Measurements from ENCODE around the gene C20orf173.
"Not testable (repeated sequence)": the region's sequence is repeated elsewhere in the genome, so short reads cannot be mapped to it uniquely, and the experiment has no call there.

C20orf173 gene

DNA sequence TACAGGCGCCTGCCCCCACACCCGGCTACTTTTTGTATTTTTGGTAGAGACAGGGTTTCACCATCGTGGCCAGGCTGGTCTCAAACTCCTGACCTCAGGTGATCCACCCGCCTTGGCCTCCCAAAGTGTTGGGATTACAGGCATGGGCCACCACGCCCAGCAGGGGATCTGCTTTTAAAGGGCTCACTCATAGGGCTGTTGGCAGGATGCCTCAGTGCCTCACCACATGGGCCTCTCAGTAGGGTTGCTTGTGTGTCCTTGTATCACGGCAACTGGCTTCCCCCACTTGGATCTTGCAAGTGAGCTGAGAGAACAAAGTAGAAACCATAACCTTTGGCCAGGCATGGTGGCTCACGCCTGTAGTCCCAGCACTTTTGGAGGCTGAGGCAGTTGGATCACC, 15.5 kb upstream of the C20orf173 start:
- not testable (repeated sequence) for DNase-seq (ENCODE audit: low spot score)

DNA sequence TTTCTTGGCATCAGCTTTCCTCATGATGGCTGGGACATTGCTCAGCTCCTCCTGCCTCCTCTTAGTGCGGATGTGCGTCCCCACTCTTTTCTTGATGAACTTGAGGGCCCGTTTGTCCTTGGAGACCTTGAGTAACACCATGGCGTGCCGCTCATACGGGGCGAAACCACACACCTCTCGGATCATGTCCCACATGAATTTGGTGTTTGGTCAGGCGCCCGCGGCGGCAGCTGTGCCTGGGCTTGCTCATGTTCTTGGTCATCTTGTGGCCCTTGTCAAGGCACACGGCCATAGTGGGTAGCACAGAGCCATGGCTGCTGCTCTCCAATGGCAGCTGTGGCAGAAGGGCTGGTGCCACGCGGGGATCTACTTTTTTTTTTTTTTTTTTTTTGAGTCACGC, 15.0 kb upstream of the C20orf173 start:
- no peak for DNase-seq (ENCODE audit: low spot score)

DNA sequence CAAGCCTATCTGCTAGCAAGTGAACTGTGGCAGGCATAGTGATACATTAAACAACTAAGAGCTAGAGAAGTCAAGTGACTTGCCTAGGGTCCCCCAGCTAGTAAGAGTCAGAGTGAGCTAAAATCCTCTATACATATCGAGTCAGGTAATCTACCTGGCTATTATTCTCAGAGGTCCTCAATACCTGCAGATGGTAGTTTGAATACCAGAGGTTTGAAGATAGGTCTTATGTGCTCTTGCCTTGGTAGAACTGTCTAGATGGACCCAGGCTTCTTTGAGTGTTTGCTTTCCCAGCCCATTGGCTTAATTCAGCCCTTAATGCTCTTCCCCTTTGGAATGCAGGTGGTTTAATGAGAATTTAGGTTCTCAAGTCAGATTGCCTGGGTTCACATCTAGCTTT, 13.5 kb upstream of the C20orf173 start:
- DNase-seq (ENCODE audit: low spot score), result no peak

DNA sequence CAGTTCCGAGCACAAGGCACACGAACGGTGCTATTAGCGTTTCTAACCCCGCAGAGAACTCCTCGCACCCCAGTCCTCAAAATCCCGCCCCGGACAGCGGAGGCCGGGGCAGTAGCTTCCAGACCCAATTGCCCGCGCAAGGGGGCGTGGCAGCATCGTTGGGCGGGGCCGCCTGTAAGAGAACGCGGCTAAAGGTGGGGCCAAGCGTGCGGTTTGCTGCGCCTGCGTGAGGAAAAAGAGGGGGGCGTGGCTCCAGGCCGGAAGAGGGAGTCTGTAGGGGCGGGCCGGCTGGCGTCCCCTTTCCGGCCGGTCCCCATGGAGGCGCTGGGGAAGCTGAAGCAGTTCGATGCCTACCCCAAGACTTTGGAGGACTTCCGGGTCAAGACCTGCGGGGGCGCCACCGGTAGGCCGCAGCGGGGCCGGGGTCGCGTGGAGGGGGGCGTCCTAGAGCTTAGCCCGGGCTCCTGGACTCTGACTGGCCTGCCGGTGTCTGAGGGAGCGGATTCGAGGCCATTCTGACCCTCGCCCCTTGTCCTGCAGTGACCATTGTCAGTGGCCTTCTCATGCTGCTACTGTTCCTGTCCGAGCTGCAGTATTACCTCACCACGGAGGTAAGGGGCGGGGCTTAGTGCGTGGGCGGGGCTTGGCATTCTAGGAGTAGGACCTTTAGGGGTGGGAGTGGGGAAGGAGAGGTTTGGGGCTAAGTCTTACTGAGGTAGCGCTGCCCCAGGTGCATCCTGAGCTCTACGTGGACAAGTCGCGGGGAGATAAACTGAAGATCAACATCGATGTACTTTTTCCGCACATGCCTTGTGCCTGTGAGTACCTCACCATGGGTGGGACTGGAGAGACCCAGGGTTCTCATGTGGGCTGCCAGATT, 12.6 kb upstream of the C20orf173 start, which contains the start of gene ERGIC3:
TSS of gene ERGIC3 (plus strand) at position 296 of the 880 bp plus-strand sequence. CDS start at position 316, 20 bp downstream.
- DNase-seq (ENCODE audit: low spot score), result peak; percentile 90

DNA sequence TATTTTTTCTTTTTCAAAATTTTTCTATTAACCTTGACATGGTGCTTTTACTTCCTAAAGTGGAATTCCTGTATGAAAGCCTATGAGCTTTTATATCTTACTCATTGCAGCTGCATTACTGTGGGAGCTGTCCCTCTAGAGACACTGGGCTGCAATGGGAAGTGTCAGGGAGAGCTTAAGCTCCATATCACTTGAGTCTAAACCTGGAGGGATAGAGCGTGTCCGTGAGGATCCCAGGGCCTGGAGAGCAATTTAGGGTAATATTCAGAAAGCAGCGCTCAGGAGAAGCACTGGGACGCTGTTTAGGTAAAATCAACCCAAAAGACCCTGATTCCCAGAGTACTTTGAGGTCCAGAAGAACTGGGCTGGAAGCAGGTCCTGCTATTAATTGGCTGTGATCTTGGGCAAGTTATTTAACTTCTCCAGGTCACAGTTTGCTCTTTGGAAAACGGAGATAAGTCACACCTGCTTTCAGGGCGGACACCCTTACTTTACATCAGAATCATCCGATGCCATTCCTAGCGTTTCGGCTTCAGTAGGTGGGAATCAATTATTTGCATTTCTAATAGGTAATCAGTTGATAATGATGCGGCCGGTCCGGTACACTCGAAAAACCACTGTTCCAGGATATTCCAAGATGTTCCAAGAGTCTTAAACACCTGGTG, 11.8 kb upstream of the C20orf173 start:
- DNase-seq (ENCODE audit: low spot score), result no peak

DNA sequence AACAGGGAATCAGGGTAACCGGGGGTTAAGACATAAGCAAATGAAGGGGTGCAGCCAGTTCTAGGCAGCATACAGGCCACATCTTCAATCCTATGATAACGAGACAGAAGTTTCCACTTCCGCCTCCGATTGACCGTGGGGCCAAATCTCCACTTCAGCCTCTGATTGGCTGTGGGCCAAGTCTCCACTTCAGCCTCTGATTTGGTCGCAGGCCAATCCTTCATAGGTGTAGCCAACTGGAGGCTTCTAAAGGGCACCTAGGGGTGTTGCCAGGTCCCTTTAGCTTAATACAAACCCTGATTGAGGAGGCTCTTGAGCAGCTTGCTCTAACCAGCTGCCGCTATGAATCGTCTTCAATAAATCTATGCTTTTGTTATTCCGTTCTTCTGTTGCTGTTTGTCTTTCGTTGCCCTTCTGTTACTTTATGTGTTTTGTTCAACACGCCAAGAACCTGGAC, 10.3 kb upstream of the C20orf173 start:
- DNase-seq (ENCODE audit: low spot score), result no peak

DNA sequence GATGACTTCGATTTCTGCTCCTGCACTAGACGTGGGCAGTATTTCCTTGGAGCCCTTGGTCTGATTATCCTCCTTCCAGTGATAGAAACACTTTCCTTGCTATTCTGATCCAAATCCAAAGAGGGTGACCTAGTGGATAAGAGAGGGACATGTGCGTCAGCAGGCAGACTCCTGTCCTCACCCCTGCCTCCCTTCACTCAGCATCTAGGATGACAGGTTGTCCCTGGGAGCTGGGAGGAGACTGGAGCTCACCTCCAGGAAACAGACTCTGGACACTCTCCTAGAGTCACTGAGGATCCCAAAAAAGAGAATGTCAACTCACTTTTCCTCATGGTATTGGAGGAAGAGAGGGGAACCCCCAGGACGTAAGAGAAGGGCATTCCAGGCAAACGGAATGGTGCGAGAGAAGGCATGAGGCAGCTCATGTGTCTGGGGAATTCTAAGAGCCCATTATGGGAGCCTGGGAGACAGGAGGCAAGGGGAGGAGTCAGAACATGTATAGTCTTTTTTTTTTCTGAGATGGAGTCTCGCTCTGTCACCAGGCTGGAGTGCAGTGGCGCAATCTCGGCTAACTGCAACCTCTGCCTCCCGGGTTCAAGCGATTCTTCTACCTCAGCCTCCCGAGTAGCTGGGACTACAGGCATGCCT, 2.2 kb downstream of the C20orf173 start:
- DNase-seq (ENCODE audit: low spot score), result no peak

DNA sequence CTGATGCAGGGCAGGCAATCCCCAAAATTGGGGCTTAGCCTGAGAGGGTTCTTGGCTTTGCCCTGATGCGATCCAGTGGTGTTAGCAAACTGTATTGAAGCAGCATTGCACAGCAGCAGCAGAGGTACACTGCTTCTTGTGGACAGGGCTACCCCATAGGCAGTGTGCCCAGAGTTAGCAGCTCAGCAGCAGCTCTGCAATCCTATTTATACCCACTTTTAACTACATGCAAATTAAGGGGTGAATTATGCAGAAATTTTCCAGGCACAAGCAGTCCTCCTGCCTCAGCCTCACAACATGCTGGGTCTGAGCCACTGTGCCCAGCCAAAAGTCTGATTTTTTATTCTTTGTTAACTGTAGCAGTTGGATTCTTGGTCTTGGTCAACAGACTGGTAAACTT, 3.8 kb downstream of the C20orf173 start:
- no peak for DNase-seq (ENCODE audit: low spot score)

DNA sequence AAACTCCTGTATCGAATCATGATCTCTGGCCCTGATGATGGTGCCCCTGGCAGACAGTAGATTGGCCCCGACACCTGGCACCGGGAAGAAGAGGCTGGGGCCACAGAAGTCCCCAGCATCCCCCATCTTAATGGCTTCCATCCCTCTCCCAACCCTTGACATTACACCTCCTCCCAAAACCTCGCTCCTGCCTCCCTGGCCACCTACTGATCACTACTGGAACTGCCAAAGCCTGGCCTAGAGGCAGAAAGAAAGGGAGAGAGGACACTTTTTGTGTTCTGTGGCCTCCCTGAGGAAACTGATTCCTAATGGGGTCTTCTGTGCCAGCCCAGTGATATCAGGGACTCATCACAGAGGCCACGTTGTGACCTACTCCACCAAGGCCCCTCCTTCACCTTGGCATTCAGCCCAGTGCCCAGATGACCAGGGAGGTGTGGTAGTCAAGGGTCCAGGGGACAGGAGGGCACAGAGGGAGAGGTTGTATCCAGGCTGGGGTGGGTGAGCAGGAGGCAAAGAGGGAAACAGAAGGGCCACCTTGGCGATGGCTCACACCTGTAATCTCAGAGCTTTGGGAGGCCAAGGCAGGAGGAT, 6.1 kb downstream of the C20orf173 start:
- DNase-seq (ENCODE audit: low spot score), result peak; percentile 50

DNA sequence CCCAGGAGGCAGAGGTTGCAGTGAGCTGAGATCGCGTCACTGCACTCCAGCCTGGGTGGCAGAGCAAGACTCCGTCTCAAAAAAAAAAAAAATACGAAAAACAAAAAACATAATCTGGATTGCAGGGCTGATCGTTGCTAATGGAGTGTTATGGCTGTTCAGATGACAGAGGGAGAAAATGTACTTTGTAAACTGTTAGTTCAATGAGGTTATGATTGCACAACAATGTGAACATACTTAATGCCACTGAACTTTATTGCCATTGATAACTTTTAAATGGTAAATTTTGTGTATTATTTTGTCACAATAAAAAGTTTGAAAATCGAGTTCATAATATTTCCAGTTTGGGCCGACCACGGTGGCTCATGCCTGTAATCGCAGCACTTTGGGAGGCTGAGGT, 10.5 kb downstream of the C20orf173 start:
- no peak for DNase-seq (ENCODE audit: low spot score)

DNA sequence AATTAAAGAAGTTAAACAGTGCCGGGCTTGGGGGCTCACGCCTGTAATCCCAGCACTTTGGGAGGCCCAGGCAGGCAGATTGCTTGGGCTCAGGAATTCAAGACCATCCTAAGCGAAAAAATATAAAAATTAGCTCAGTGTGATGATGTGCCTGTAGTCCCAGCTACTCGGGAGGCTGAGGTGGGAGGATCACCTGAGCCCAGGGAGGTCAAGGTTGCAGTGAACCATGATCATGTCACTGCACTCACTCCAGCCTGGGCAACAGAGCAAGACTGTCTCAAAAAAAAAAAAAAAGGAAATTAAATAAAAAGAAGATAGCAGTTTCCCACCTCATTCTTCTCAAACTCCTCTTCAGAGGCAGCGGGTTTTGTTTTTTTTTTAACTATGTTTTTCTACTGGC, 11.7 kb downstream of the C20orf173 start:
- not testable (repeated sequence) for DNase-seq (ENCODE audit: low spot score)

DNA sequence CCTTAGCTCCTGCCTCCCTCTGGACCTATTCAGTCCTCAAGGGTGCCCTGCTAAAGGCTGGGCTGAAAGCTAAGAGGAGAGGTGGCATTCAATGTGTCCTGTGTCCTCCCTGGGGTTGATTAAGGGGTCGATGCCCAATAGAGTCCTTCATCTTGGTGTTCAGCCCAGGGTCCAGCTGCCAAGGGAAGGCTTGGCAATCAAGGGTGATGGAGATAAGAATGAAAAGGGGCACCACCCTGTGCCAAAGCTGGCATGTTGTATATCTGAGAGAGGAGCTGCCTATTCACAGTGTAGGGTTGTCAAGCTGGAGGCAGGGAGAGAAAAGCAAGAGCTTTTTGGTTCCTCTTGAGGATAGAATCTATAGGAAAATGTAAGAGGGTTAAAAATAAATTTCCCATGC, 12.3 kb downstream of the C20orf173 start:
- no peak for DNase-seq (ENCODE audit: low spot score)

DNA sequence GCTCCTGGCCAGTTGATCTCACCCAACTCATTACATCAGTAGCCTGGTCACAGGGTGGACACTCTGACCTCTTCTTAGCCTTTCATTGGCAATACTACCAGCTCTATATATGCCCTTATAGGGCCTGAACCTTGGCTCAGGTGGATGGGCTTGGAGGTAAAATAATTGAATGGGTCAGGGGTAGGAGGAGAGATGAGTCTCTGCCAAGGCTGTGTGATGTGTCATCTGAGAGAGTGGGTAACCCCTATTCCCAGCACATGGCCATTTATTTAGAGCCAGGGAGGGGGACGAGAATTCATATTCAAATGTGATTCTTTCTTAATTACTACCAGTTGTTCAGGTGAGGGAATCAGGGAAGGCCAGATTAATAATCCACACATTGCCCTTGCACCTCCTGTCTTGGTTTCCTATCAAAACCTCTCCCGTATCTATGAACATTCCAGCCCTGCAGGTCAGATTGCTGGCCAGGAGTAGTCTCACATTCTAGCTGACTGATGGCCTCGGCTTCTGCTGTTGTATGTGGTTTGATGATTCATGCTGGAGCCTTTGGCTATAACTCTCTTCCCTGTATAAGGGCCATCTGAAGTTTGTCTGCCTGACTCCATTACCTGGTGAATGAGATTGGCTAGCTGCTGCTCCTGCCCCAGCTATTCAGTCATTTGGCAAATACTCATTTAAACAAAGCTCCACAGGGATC, 13.4 kb downstream of the C20orf173 start:
- DNase-seq (ENCODE audit: low spot score), result peak; percentile 90

DNA sequence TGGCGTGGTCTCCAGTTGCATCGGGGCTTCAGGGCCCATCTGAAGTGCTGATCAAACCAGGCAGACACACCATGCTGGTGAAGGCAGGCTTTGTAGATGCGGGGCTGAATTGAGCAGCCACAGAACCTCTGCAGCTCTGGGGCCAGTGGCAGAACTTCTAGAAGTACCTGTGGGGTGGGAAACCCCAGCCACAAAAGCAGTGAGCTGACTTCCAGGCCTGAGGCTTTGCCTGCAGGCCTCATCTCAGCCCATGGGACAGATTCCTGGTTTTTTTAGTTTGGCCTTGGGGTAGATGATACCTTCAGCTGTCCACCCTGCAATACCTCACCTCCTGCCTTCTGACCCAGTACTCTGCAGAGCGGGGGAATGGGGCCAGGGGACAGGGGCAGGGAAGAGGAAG, 14.1 kb downstream of the C20orf173 start:
- no peak for DNase-seq (ENCODE audit: low spot score)

DNA sequence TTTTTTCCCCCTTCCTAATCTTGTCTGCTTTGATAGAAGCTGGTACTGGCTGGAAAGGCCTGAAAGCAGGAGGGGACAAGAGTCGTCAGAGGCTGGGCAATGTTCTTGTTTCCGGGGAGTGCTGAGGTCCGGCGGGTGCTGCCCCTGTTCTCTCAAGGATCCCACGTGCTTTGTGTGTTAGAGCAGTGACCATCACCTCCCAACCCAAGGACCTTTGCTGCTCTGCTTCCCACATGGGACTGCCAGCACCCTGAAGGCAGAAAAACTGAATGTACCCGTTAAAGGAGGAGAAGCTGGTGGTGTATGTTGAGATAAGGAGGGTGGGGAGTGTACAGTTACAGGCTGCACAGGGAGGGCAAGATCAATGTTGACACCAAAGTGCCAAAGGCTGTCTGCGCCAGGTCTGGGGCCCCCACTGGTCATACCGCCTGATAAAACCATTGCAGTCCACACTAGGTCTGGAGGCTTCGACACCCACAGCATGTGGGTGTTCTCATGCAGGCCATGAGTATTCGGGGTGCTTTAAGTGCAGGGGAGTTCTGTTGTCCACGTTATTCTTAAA, 15.0 kb downstream of the C20orf173 start:
- no peak for DNase-seq (ENCODE audit: low spot score)

DNA sequence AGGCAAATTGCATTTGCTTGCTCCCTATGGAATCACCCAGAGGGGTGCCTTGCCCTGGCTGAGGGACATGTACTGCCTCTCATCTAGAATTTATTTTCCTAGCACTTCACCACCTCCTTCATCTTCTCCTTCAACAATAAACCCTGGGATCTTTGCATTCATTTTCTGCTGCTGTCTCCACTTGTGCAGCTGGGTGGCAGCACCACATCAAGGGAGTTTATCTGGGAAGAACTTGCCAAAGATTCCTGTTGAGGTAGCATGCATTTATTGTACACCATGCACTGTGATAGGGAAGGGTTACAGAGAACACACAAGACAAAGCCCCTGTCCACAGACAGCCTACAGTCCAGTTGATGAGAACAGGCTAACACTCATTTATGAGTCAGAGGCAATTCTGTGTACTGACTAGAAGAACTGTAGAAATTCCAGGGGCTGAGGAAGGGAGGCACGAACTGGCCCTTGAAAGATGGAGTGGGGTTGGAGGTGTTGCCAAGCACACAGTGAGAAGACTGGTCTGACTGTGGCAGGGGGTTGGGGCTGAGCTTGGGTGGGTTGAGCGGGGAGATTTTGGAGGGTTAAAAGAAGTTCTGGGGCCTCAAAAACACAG, 17.5 kb downstream of the C20orf173 start:
- DNase-seq (ENCODE audit: low spot score), result peak; percentile 45

DNA sequence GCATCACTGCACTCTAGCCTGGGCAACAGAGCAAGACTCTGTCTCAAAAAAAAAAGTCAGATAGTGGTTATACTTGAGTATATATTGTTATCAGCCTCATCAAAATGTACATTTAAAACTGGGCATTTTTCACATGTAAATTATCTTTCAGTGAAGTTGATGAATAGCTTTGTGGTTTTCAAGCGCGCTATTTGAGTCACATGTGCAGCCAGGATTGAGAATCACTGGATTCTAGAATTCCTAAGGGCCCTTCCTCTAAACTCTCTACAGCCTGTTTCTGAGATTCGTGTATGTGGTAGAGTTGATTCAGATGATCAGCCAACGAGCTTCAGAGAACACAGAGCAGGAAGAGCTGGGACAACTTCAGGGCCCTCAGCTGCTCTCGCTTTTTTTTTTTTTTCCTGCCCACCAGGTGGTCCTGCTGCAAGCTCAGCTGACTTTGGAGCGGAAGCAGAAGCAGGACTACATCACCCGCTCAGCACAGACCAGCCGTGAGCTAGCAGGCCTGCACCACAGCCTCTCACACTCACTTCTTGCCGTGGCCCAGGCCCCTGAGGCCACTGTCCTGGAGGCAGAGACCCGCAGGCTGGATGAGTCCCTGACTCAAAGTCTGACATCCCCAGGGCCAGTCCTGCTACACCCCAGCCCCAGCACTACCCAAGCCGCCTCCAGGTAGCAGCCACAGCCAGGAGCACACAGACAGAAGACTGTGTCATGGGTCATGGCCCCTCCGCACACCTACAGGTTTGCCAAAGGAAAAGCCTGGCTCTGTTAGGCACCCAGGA, 18.3 kb downstream of the C20orf173 start:
- no peak for DNase-seq (ENCODE audit: low spot score)

DNA sequence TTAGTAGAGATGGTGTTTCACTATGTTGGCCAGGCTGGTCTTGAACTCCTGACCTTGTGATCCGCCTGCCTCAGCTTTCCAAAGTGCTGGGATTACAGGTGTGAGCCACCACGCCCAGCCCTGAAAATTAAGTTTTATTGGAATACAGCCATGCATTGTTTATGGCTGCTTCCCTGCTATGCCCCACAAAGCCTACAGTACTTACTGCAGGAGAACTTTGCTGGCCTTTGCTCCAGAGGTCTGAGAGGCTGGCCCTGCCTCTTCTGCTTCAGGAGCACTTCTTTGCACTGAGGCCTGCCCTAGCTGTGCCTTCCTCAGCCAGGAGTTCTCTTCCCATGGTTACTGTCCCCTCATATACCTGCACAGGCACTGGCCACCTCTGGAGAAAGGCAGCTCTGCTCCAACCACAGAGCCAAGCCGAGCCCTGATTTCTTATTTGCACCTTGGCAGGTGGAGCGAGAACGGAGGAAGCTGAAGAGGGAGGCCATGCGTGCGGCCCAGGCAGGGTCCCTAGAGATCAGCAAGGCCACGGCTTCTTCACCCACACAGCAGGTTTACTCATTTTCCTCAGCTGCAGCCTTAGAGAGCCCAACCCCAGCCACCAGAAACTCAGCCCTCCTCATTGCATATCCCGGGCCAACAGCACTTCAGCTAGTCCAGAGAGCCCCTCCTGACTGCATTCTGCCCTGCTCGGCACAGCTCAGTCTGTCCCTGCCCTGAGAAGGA, 20.8 kb downstream of the C20orf173 start:
- DNase-seq (ENCODE audit: low spot score), result no peak

DNA sequence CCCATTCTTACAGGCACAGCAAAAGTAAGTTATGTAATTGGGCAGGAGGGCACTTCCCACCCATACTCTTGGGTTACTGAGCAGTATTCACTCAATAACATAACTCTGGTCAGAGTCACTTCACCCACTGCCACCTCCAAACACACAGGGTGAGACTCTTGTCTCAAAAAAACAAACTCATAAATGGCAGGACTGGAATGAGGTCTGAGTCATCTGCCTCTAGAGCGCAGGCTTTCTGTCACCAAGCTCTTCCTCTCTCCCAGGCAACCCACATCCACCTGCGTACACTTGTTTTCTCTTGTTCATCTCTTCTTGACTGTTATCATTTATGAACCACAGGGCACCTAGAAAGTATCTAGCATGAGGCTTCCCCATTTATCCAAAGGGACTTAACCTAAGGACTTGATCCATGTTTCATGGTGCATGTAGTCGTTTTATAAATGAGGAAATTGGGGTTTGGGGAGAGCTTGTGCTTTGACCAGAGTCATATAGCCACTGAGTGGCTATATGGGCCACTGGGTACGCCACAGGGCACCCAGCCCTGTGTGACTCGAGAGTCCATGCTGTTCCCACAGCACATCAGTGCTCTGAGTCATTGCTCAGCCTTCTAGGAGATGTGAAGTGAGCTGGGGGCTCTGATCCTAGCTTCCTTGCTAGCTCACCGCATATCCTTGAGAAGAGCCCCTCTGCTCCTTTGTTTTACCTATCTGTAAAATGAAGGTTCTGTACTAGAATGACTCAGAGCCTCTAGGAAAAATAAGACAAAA, 22.4 kb downstream of the C20orf173 start:
- DNase-seq (ENCODE audit: low spot score), result peak; percentile 37

Data from hepatic stellate cell (primary cell).